Measurements from ENCODE around the gene ZNF217. TPM values are rescaled to one million over a fixed set of nuclear protein-coding genes. Genes with fewer than 3 reads are reported as not detected.
A peak's percentile ranks its signal among the peaks of the same experiment; 100 is the strongest.
"Not testable (repeated sequence)": the region's sequence is repeated elsewhere in the genome, so short reads cannot be mapped to it uniquely, and the experiment has no call there.

ZNF217 gene
- total RNA-seq, 1 experiment from 2014 or later, result 42.9 TPM

- H3K4me1 Mint-ChIP-seq (ENCODE audit: insufficient read depth, unreplicated experiment), result no peaks in the 10 kb centered on the region
- intact Hi-C loops (cut with micrococcal nuclease), result no loop called here
- no peak overlapping the region for H3K27ac Mint-ChIP-seq (ENCODE audit: low read depth, unreplicated experiment)
- POLR2A ChIA-PET, result interaction anchor here (0.6 to 0.9 kb wide), 5 partner anchors 357 to 512 kb away, joined by 3 to 5 read pairs (median 3); no protein-coding TSS in a partner anchor
- no peaks in the 10 kb centered on the region for H3K9me3 Mint-ChIP-seq (ENCODE audit: unreplicated experiment)
- no peaks in the 10 kb centered on the region for H3K36me3 Mint-ChIP-seq (ENCODE audit: insufficient read depth, unreplicated experiment)
- peak; percentile 45 for DNase-seq (ENCODE audit: unreplicated experiment)
- no peak overlapping the region for H3K4me3 Mint-ChIP-seq (ENCODE audit: unreplicated experiment)
- TF ChIP-seq CTCF (IDR thresholded peaks at IDR 0.05; ENCODE audit: unreplicated experiment), result no peak
- no peaks in the 10 kb centered on the region for H3K27me3 Mint-ChIP-seq (ENCODE audit: insufficient read depth, unreplicated experiment)
- CTCF ChIA-PET, result interaction anchor here (0.5 to 9.1 kb wide), 16 partner anchors 8 to 1422 kb away, joined by 3 to 159 read pairs (median 4); no protein-coding TSS in a partner anchor
- BruUV-seq (replicated peaks), result no TSS peak
Measured at GRCh38 chr20:53550280-53551187, 43.1 kb downstream of the ZNF217 start.

GRCh38 chr20:53547664-53548239 is 45.9 kb downstream of the ZNF217 start:
- no TSS peak for BruUV-seq (replicated peaks)
- Mint-ChIP-seq H3K4me1 (ENCODE audit: insufficient read depth, unreplicated experiment) (no peaks in the 10 kb centered on the region), H3K4me3 (ENCODE audit: unreplicated experiment) (no peak overlapping the region), H3K27ac (ENCODE audit: low read depth, unreplicated experiment) (no peak overlapping the region), H3K27me3 (ENCODE audit: insufficient read depth, unreplicated experiment) (no peaks in the 10 kb centered on the region), H3K9me3 (ENCODE audit: unreplicated experiment) (no peaks in the 10 kb centered on the region), H3K36me3 (ENCODE audit: insufficient read depth, unreplicated experiment) (no peaks in the 10 kb centered on the region)
- peak; percentile 91 for TF ChIP-seq CTCF (IDR thresholded peaks at IDR 0.05; ENCODE audit: unreplicated experiment)
- ChIA-PET POLR2A (interaction anchor here (0.6 to 1.3 kb wide), 5 partner anchors 137 to 1375 kb away, joined by 3 to 7 read pairs (median 4); no protein-coding TSS in a partner anchor), CTCF (interaction anchor here (0.6 to 9.1 kb wide), 98 partner anchors 9 to 1423 kb away, joined by 3 to 159 read pairs (median 4); partner anchors contain the start of gene ZFP64)
- intact Hi-C loops (cut with micrococcal nuclease), result loop anchor here (1.0 to 5.0 kb wide), 7 partner anchors 330 to 1419 kb away; no protein-coding TSS in a partner anchor
- peak; percentile 65 for DNase-seq (ENCODE audit: unreplicated experiment)

GRCh38 chr20:53539516-53539915 is 54.1 kb downstream of the ZNF217 start:
- Mint-ChIP-seq H3K9me3 (ENCODE audit: unreplicated experiment) (no peaks in the 10 kb centered on the region), H3K27me3 (ENCODE audit: insufficient read depth, unreplicated experiment) (peaks cover 11% of the 10 kb centered on the region), H3K4me3 (ENCODE audit: unreplicated experiment) (no peak overlapping the region), H3K36me3 (ENCODE audit: insufficient read depth, unreplicated experiment) (no peaks in the 10 kb centered on the region), H3K4me1 (ENCODE audit: insufficient read depth, unreplicated experiment) (no peaks in the 10 kb centered on the region), H3K27ac (ENCODE audit: low read depth, unreplicated experiment) (no peak overlapping the region)
- POLR2A ChIA-PET, result no interaction called here
- DNase-seq (ENCODE audit: unreplicated experiment), result no peak
- TF ChIP-seq CTCF (IDR thresholded peaks at IDR 0.05; ENCODE audit: unreplicated experiment), result no peak
- CTCF ChIA-PET, result interaction anchor here (0.6 to 2.3 kb wide), 7 partner anchors 8 to 1299 kb away, joined by 3 to 20 read pairs (median 3); no protein-coding TSS in a partner anchor
- intact Hi-C loops (cut with micrococcal nuclease), result no loop called here
- BruUV-seq (replicated peaks), result no TSS peak

GRCh38 chr20:53536382-53536781 is 57.3 kb downstream of the ZNF217 start:
- H3K27me3 Mint-ChIP-seq (ENCODE audit: insufficient read depth, unreplicated experiment), result peaks cover 11% of the 10 kb centered on the region
- DNase-seq (ENCODE audit: unreplicated experiment); H3K9me3 Mint-ChIP-seq (ENCODE audit: unreplicated experiment); H3K4me1 Mint-ChIP-seq (ENCODE audit: insufficient read depth, unreplicated experiment); H3K36me3 Mint-ChIP-seq (ENCODE audit: insufficient read depth, unreplicated experiment); BruUV-seq (replicated peaks); H3K27ac Mint-ChIP-seq (ENCODE audit: low read depth, unreplicated experiment); H3K4me3 Mint-ChIP-seq (ENCODE audit: unreplicated experiment); intact Hi-C loops (cut with micrococcal nuclease): not testable (repeated sequence)
- ChIA-PET POLR2A (interaction anchor here (0.6 kb wide), 1 partner anchor 10 kb away, joined by 3 read pairs; no protein-coding TSS in a partner anchor), CTCF (interaction anchor here (0.6 to 1.5 kb wide), 3 partner anchors 376 to 1224 kb away, joined by 3 to 6 read pairs (median 5); no protein-coding TSS in a partner anchor)
